HG03558 (cell line): ENCODE results near the gene ARHGAP44.
A peak's percentile ranks its signal among the peaks of the same experiment; 100 is the strongest.

Experiments used
- ATAC-seq: cut with Tn5 transposase; IDR thresholded peaks from one replicate; pipeline ENCODE4 v1.9.1; 2021; ENCODE audit warnings: moderate number of reproducible peaks; ENCODE audit not compliant: unreplicated experiment; ENCODE audit errors: extremely low read depth

Gene ARHGAP44, protein sequence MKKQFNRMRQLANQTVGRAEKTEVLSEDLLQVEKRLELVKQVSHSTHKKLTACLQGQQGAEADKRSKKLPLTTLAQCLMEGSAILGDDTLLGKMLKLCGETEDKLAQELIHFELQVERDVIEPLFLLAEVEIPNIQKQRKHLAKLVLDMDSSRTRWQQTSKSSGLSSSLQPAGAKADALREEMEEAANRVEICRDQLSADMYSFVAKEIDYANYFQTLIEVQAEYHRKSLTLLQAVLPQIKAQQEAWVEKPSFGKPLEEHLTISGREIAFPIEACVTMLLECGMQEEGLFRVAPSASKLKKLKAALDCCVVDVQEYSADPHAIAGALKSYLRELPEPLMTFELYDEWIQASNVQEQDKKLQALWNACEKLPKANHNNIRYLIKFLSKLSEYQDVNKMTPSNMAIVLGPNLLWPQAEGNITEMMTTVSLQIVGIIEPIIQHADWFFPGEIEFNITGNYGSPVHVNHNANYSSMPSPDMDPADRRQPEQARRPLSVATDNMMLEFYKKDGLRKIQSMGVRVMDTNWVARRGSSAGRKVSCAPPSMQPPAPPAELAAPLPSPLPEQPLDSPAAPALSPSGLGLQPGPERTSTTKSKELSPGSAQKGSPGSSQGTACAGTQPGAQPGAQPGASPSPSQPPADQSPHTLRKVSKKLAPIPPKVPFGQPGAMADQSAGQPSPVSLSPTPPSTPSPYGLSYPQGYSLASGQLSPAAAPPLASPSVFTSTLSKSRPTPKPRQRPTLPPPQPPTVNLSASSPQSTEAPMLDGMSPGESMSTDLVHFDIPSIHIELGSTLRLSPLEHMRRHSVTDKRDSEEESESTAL

DNA sequence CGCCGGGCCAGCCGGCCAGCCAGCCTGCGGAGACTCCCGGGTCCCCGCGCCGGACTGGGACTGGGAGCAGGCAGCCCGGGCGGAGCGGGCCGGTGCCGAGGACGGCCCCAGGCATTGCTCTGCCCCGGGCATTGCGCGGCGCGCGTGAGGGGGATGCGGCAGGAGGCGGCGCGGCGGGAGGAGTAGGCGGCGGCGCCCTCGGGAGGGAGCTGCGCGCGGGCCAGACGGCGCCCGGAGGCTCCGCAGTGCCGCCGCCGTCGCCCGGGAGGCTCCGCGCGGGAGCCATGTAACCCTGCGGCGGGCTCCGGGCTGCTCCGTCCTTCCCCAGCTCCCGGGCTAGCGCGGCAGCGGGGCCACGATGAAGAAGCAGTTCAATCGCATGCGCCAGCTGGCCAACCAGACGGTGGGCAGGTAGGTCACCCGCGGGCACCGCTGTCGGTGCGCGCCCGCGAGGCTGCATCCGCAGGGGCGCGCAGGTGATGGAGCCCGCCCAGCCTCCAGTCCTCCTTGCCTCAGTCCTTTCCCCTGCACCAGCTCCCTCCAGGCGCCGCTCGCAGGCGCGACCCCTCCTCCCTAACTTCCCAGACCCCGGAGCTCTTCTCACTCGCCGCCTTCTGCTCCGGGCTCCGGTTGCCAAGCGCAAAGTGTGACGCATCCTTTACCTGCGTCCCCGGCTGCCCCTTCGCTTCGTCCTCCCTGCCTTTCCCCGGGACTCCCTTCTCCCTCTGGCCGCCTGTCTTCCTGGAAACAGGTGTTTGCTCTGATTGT lies at the start of gene ARHGAP44:
ARHGAP44 (plus strand) TSS at position 18 of the 768 bp plus-strand sequence; CDS start at position 359, 341 bp downstream.
- ATAC-seq: peak; percentile 68

DNA sequence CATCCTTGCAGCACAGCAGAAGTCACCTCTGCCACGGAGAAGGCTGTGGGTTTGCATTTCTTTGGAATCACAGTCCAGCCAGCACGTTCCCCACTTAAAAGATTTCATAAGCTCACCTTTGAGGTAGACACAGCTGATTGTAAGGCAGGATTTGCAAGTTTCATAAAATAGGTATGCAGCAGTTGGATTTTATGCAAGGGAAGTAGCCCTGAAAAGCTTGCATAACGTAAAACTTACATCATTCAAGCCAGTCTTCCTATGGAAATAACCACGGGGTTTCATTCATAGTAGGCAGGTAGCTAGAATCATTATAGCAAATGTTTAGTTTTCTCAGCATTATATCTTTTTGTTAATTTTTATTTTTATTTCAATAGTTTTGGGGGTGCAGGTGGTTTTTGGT lies 49.8 kb upstream of the ARHGAP44 start:
- no peak for ATAC-seq

DNA sequence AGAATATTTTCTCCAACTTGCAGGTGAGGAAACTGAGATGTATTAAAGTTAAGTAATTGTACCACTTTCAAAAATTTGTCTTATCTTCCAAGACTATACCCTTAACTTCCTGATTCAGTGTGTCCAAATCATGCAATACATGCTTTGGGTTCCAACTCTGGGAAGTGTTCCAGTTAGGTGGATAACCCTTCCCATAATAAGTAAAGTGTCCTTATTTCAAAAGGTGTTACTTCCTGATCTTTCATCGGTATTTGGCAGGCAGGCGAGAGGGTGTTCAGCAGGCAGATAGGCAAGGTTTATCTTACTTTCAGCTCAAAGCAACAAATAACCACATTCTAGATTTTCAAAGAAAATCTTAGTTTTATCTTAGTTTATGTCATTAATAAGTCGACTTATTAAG lies 46.3 kb upstream of the ARHGAP44 start:
- ATAC-seq: no peak

DNA sequence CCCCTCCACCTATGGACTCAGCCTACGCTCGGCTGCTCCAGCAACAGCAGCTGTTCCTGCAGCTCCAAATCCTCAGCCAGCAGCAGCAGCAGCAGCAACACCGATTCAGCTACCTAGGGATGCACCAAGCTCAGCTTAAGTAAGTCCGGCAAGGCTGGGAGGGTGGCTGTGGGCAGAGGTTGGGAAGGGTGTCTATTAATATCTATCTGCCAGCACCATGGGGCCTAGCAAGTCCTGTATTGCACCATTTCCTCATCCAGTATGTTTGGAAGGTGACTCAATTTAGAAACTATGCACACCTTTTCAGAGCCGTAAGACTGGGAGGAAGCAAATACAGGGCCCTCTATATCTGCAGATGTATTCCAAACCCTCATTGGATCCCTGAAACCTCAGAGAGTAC lies 45.0 kb upstream of the ARHGAP44 start:
- no peak for ATAC-seq

DNA sequence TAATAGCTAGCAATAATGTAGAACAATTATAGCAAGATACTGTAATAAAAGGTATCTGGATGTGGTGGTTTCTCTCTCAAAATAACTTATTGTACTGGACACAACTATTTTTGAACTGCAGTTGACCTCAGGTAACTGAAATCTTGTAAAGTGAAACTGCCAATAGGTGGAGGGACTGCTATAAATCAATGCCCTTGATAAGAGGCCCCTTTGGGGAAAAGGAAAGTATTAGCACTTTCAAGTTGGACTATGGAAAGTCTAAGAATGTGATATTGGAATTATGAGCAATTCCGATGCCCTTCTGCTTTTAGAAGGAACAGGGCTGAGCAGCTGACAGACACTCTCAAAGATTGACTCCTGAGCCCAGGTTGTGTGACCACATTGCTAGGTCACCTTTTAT lies 44.5 kb upstream of the ARHGAP44 start:
- no peak for ATAC-seq

DNA sequence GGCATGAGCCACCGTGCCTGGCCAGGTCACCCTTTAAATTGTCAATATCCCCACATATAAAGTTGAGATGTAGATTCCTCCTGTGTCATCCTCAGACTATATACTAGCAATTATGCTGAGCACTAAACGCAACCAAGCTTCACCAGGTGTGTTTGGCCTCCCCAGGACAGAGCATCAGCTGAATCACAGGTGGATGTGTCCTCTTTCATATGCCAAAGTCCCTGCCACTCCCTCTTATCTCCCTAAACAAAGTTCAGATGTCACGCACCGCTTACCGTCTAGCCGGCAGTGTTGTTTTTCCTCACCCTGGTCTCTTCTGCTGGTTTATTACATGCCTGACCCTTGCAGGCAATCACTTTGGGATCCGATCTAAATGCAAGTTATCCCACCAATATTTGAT lies 43.8 kb upstream of the ARHGAP44 start:
- no peak for ATAC-seq

DNA sequence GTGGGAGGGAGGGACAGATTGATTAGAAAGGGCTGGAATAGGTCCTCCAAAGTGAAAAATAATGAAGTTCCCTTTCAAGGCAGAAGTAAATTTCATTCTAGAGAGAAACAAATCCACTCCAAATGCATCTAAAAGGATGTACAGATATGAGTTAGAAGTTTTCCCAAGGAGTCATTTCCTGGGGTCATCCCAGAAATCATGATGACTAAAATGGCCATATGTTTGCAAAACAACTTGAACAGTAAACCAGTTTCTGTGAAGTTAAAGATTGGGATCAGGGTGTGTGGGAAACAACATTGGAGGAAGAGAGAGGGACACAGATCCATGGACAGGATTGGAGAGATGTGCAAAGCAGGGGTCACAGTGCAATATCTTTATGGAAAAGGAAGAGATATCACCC lies 32.5 kb upstream of the ARHGAP44 start:
- ATAC-seq: no peak

DNA sequence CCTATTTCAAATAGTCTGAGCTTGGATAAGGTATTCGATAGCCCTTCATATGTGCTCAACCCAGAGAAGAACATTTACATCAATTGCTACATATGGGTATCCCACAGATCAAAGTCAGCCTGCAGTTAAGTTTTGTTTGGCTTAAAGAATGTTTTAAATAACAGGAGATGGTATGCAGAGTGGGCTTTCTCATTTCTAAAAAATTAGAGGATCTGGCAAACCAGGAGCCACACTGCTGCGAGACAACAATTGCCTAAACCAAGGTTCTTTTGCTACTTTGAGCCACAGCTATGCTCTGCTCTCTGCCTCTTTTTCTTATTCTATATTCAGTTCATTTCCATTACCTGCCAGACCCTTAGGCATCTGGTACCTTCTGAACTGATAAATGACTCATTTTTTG lies 30.2 kb upstream of the ARHGAP44 start:
- no peak for ATAC-seq

DNA sequence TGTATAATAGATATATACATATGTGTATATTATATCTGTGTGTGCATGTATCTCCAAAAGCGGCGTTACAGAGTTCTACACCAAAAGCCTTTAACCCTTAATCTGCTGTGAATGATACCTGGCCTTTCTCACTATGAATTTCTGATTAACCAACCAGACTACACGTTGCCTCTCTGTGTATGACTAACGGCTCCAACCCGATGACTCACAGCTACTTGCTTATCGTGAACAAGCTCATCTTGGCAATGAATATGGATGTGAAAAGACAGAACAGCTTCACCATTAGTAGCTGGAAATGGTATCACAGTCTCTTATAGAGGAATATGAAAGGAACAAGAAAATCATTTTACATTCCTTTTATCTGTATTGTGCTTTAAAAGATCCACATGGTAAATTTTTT lies 23.8 kb upstream of the ARHGAP44 start:
- no peak for ATAC-seq

DNA sequence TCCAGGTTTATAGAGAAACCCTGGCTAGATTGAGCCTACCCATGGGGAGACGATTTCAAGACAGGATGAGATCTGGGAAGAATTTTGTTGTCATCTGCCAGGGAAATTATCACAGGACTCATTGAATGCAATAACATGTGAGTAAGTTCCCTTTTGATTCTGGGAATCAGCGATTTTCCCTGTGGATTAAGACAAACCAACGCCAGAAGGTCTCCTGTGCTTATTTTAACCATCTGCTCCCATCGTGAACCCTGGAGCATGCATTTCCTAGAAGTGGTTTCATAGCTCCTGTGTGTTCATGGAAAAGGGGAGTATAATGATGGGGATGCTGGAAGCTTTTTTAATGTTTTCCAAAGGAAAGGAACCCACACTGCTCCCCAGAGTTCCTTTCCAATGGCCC lies 21.0 kb upstream of the ARHGAP44 start:
- ATAC-seq: no peak

DNA sequence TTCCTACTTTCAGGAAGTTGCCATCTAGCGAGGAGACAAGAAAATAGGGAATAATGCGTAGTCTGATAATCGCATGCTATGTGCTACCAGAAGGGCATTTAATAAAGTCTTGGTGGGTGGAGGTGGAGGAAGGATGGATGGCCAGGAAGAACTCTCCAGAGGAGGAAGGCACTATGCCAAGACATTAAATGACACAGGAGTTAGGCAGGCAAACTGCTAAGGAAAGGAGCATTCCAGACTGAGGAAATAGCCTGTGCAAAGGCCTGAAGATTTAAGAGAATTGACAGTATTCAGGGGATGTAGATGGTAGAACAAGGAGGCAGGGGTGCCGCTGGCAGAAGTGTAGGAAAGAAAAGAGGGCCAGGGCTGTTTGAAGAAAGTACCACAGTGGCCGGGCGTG lies 19.3 kb upstream of the ARHGAP44 start:
- ATAC-seq: no peak

DNA sequence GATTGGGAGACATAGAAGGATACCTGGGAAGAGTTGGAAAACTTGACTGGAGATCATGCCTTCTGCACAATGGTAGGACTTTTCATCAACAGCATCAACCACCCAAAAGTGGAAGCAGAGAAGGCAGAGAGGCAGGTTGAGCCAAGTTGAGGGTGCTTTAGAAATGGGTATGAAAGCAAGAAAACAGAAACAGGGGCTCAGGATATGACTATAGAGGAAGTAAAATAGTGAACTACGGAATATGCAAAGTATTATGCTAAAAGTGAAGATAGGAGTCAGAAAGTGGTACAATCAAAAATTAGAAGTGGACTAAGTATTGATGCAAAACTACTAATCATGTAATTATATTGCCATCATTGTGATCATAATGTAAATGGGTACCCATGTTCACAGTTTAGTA lies 16.1 kb upstream of the ARHGAP44 start:
- ATAC-seq: no peak

DNA sequence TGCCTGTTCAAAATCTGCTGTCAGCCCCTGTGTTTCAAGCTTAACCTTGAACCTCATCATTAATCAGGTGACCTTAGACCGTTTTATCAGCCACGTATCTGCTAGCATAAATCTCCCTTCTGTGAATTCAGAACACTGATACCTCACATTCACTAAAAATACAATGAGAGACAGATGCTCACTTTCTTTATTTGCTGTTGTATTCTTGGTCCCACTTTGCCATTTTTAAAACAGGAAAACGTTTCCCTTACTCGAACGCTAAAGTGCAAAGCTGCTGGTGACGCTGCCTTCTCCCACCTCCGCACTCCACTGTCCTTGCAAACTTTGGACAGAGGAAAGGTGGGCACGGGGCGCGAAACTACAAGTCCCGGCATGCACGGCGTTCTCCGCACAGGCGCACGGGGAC lies 220 bp upstream of the ARHGAP44 start:
- ATAC-seq: no peak

DNA sequence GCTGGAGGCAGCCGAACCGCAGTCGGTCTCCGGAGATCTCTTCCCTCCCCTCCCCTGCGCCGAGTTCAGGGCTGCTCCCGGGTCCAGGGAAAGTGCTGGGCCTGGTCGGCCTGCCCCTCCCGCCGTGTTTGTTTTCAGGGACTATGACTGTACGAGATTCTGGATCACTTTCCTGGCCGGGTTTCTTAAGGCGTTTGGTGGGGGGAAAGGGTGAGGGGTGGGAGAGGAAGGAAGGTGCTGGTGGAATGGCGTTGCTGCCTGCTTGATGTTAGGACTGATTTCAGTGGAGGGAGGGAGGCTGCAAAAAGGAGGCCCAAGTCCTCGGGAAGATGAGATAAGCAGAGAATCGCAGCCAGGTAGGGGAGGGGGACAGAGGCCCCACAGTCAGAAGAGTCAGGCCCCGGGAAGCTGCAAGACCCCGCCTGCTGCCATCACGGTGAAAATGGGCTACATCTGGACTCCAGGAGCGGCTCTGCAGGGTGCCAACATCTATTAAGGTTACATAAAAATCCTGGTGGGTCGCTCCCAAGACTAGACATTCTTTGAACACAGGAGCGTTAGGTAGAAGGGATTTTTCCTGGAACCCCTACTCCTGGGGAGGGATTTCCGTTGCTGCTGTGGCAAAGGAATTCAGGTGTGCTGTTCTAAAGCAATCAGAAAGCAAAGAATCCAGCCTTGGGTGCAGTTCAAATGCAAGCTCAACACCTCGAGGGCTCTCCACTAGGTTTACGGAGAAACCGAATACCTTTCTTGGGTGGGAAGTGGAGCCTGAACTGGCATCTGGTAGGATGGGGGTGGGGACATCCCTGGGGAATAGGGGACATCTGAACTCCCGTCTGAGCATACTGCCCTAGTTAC lies 1.2 kb downstream of the ARHGAP44 start:
- ATAC-seq: no peak

DNA sequence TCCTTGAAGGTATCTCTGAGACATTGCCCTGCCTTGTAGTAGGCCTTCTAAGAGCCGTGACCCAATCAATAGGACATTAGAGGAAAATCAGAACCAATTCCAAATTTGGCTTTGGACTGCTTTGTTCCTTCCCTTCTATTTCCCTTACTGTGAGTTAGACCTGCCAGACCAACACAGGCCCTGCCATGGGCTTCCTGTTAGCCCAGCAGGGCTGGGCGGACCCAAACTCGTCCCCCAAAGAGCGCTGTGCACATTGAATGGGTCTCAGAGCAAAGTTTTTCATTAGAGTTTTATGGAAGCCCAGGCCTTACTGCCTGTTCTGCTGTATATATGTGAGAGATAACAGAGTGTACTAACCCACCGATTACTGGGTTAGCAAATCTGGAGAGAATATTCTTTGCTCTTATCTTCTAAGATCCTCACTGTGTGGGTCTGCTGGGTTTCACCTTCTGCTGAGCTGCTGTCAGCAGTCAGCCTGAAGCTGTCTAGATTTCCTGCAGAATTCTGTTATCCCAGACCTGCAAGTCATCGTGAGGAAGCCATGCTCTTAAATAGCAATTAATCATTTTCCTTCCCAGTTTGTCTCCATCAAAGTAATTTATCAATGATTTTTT lies 5.7 kb downstream of the ARHGAP44 start:
- ATAC-seq: no peak

DNA sequence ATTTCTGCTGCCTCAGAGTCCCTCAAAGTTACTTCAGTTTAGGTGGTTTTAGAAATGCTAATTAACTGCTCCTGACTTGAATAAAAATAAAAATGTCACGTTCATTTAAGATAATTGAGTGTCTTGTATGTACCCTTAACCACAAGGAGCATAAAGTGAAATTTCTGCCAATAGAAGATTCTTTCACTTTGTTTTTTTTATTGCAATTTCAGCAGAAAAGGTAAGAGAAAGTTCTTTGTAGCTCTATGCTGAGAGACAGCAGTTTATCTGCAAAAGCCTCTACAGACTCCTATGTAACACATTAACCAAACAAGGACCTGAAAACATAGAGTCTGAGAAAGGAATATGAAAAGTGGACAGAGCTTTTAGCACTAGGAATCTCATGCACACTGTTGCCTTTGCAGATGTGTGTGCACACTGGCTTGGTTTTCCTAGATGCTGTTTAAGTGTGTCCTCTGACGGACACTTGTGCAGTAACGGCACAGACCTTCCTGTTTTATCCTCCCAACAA lies 11.6 kb downstream of the ARHGAP44 start:
- no peak for ATAC-seq

DNA sequence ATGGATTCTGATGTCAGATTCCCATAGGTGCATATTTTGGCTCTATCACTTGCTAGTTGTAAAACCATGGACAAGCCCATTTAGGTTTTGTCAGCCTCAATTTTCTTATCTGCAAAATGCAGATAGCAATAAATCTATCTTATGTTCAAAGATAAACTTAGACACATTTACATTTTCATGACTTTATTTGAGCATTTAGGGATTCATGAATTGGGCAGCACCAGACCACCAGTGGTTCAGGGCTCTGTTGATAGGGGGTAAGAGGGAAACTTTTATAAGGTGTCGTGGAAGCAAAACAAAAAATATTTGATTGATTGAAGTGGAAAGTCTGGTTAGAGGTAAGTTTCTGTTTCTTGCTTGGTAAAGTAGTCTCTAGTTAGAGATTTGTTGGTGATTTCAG lies 17.3 kb downstream of the ARHGAP44 start:
- ATAC-seq: no peak

DNA sequence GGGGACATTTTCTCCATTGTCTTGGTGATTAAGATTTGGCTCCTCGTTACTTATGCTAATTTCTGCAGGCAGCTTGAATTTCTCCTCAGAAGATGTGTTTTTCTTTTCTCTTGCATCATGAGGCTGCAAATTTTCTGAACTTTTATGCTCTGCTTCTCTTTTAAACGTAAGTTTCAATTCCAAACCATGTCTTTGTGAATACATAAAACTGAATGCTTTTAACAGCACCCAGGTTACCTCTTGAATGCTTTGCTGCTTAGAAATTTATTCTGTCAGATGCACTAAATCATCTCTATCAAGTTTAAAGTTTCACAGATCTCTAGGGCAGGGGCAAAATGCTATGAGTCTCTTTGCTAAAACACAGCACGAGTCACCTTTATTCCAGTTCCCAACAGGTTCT lies 19.4 kb downstream of the ARHGAP44 start:
- no peak for ATAC-seq

DNA sequence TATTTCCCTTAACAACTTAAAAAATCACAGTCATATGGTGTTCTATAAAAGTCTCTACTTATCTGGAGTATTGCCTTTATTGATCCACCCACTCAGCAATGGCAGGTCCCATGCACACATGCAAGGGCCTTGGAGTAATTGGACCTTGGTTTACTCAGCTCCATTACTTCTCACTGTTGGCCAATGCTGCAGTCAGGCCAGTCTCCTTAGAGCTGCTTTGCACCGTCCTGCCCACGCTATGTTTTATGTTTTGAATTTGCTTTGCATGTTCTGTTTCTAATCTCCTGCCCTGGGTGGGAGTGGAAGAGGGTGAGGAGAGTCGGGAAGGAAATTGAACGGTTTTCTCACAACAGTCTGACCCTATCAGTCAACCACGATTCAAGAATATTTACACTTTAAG lies 23.6 kb downstream of the ARHGAP44 start:
- ATAC-seq: no peak
